GM06990 (cell line): Measurements from ENCODE around the gene KREMEN1.

Experiments
- DNase-seq: peaks from one replicate; pipeline ENCODE4 v3.0.0-alpha.2; 2011; ENCODE audit not compliant: insufficient read length; ENCODE audit errors: extremely low read depth
- H3K27me3 ChIP-seq: replicated peaks from 2 replicates; pipeline ENCODE4 v1.6.0; 2011; ENCODE audit warnings: low read length; ENCODE audit not compliant: control insufficient read depth, insufficient read depth
- H3K36me3 ChIP-seq: 2 replicates; pipeline ENCODE4 v1.5.1; 2011; ENCODE audit warnings: low read length; ENCODE audit not compliant: control insufficient read depth, insufficient read depth
- H3K4me3 ChIP-seq: replicated peaks from 2 replicates; pipeline ENCODE4 v1.5.1; 2011; ENCODE audit warnings: low read depth, mild to moderate bottlenecking, control low read depth, low read length
- CTCF ChIP-seq: IDR thresholded peaks from 2 replicates; pipeline ENCODE4 v1.5.1; 2011; ENCODE audit warnings: low read length, control low read depth, mild to moderate bottlenecking, inconsistent platforms; ENCODE audit not compliant: insufficient read depth, poor library complexity, severe bottlenecking

Gene KREMEN1

GRCh38 chr22:29110946-29111345 lies 38.1 kb downstream of the KREMEN1 start:
- Histone ChIP-seq H3K36me3 (no peaks in the 10 kb centered on the region), H3K4me3 (no peak overlapping the region), H3K27me3 (no peaks in the 10 kb centered on the region)
- no peak for DNase-seq
- TF ChIP-seq CTCF: no peak

- TF ChIP-seq CTCF: no peak
- DNase-seq: no peak
- Histone ChIP-seq H3K36me3 (no peaks in the 10 kb centered on the region), H3K4me3 (no peak overlapping the region), H3K27me3 (no peaks in the 10 kb centered on the region)
Observed at GRCh38 chr22:29112121-29112520, 39.3 kb downstream of the KREMEN1 start.

DNA sequence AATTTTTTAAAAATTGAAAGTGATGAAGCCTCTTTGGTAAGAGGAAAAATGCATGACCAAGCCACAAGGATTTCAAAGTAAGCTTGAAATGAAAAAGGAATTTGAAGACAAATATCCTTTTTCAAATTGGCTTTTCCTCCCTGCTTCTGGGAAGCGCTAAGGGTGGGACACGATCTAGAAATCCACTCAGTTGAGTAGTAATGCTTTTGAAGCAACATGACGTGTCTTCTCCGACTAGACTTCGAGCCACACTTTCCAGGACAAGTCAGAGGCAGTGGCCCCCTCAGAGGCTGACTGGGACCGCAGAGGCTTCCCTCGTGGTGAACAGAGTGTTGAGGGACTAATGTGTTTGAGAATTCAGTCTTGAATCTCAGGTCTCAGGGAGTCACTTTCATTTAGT lies 39.8 kb downstream of the KREMEN1 start:
- H3K27me3 ChIP-seq: no peaks in the 10 kb centered on the region
- H3K36me3 ChIP-seq: no peaks in the 10 kb centered on the region
- TF ChIP-seq CTCF: no peak
- no peak for DNase-seq
- H3K4me3 ChIP-seq: no peak overlapping the region

DNA sequence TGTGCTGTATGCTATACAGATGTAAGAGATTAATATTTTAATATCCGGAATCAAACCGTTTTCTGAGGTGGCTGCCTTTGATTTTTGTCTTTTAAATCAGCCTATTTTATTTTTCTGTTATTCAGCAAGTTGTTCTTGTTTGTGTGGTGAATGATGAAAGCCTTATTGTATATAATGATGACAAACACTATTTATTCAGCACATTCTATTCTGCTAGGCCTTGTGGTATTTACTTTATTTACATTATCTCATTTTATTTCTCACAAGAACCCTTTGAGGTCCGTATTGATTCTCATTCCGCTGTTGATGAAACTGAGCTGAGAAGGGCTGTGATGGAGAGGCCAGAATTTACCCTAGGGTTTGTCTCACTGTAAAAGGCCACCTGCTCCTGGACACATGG lies 40.5 kb downstream of the KREMEN1 start:
- no peak for DNase-seq
- no peaks in the 10 kb centered on the region for H3K36me3 ChIP-seq
- H3K27me3 ChIP-seq: no peaks in the 10 kb centered on the region
- H3K4me3 ChIP-seq: no peak overlapping the region
- no peak for TF ChIP-seq CTCF

- Histone ChIP-seq H3K4me3 (no peak overlapping the region), H3K36me3 (no peaks in the 10 kb centered on the region), H3K27me3 (no peaks in the 10 kb centered on the region)
- no peak for TF ChIP-seq CTCF
- no peak for DNase-seq
Observed at GRCh38 chr22:29114392-29114791, 41.6 kb downstream of the KREMEN1 start.

DNA sequence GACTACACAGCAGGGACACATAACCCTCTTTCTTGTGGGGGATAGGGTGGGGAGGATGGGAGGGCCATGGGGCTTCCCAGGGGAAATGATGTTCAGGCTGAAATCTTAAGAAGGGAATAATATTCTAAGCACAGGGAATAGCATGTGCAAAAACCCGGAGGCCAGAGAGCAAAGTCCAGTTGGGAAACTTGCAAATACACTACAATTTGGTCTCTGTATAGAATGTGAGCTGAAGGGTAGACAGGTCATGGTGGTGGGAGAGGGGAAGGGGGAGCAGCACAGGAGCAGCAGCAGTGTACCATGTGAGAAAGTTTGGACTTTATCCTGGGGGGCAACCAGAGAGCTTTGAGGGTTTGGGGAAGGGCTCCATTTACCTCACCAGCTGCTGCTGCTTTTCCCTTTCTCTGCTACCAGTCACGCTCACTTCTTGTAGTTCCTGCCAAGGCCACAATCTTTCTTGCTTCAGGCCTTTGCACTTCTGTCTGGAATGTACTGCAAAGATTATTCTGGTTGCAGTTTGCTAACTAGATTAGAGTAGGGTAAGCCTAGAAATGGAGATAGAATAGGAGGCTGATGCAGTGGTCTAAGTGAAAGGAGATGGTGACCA lies 43.0 kb downstream of the KREMEN1 start:
- DNase-seq: no peak
- H3K27me3 ChIP-seq: no peaks in the 10 kb centered on the region
- H3K36me3 ChIP-seq: no peaks in the 10 kb centered on the region
- no peak overlapping the region for H3K4me3 ChIP-seq
- TF ChIP-seq CTCF: no peak
